K562 (cell line): ENCODE measurements around the gene ARHGAP26. TPM values are rescaled to one million over a fixed set of nuclear protein-coding genes. Genes with fewer than 3 reads are reported as not detected.

Experiments used
- ATAC-seq: fragments of 200-7000 bp; cut with Tn5 transposase; 3 replicates; pipeline ENCODE4 v1.9.1; 2020; ENCODE audit warnings: moderate library complexity
- BruUV-seq: library from RNA; stranded (reverse); fragments of 400-500 nt; replicated peaks from 2 replicates; lab custom pipeline; 2021; lab: Mats Ljungman, UMichigan
- CTCF ChIA-PET: fragments of 300-600 bp; formaldehyde crosslinking; extraction: SDS; loops from one replicate; lab custom pipeline; 2021; ENCODE audit warnings: low intra/inter-chr PET ratio; lab: Yijun Ruan, JAX
- POLR2A ChIA-PET: fragments of 300-600, 350-650 bp; sonication (Branson Sonifier 250); formaldehyde crosslinking; extraction: SDS; loops from one replicate; lab custom pipeline; 2021; ENCODE audit warnings: antibody characterized with exemption, inconsistent platforms; lab: Yijun Ruan, JAX
- DNase-seq, 4 experiments: peaks; one replicate each; pipeline versions ENCODE4 v3.0.0 to v3.0.0-alpha.2; 2011 to 2018; ENCODE audit warnings: low spot score in 3 of 4, mixed read lengths in 3 of 4; ENCODE audit errors: extremely low read depth in 1 of 4
- FAIRE-seq: peaks from 2 replicates; lab custom pipeline; 2011; peaks lifted over from hg19 to GRCh38; lab: Jason Lieb, UNC
- H2AFZ ChIP-seq: 2 replicates; pipeline ENCODE4 v1.6.0; 2011; ENCODE audit warnings: low read depth, low read length, control low read depth, inconsistent platforms
- H3K27ac ChIP-seq: fragments of 200-600 bp; 3 replicates; pipeline ENCODE4 v1.8.0; 2011; ENCODE audit warnings: low read depth, mild to moderate bottlenecking, control low read depth, inconsistent platforms, low read length, moderate library complexity, mixed read lengths; ENCODE audit errors: extremely low read depth
- H3K27me3 ChIP-seq, 2 experiments: fragments of 300-600 bp in 1 of 2; 2 replicates in 1 of 2; 3 replicates in 1 of 2; pipeline versions ENCODE4 v1.6.0 to v1.8.0; 2011; ENCODE audit warnings: inconsistent platforms in 2 of 2, low read length in 2 of 2, mild to moderate bottlenecking in 1 of 2, mixed read lengths in 1 of 2, moderate library complexity in 1 of 2; ENCODE audit not compliant: control insufficient read depth in 2 of 2, insufficient read depth in 2 of 2
- H3K36me3 ChIP-seq: fragments of 300-600 bp; 3 replicates; pipeline ENCODE4 v1.8.0; 2011; ENCODE audit warnings: mild to moderate bottlenecking, low read length, inconsistent platforms; ENCODE audit not compliant: control insufficient read depth, insufficient read depth
- H3K4me1 ChIP-seq, 2 experiments: fragments of 200-600 bp in 1 of 2; replicated peaks in 1 of 2; 2 replicates in 1 of 2; 3 replicates in 1 of 2; pipeline versions ENCODE4 v1.5.1 to v1.8.0; 2011; ENCODE audit warnings: inconsistent platforms in 2 of 2, low read length in 2 of 2, mild to moderate bottlenecking in 1 of 2, mixed read lengths in 1 of 2, moderate library complexity in 1 of 2; ENCODE audit not compliant: control insufficient read depth in 2 of 2, insufficient read depth in 2 of 2
- H3K4me2 ChIP-seq: 2 replicates; pipeline ENCODE4 v1.6.1; 2011; ENCODE audit warnings: low read length, control low read depth, inconsistent platforms, mixed read lengths; ENCODE audit not compliant: insufficient read depth
- H3K4me3 ChIP-seq: fragments of 200-600 bp; sonication (generic), shearing (Covaris generic); 2 replicates; pipeline ENCODE4 v1.5.1; 2016; ENCODE audit warnings: control low read depth, inconsistent platforms
- H3K79me2 ChIP-seq: fragments of 200-600 bp; 3 replicates; pipeline ENCODE4 v1.8.0; 2011; ENCODE audit warnings: low read length, inconsistent platforms; ENCODE audit not compliant: control insufficient read depth, insufficient read depth
- H3K9ac ChIP-seq, 2 experiments: 2 replicates each; pipeline versions ENCODE4 v1.6.0 to v1.6.1; 2011; ENCODE audit warnings: low read depth in 2 of 2, low read length in 2 of 2, control low read depth in 1 of 2, inconsistent platforms in 1 of 2, mild to moderate bottlenecking in 1 of 2, mixed read lengths in 1 of 2; ENCODE audit not compliant: insufficient read depth in 1 of 2
- H3K9me1 ChIP-seq: one replicate; pipeline ENCODE4 v1.6.0; 2011; ENCODE audit warnings: inconsistent platforms, mild to moderate bottlenecking, low read length, moderate library complexity; ENCODE audit not compliant: control insufficient read depth, insufficient read depth
- H3K9me3 ChIP-seq: replicated peaks from 2 replicates; pipeline ENCODE4 v1.5.1; 2011; ENCODE audit warnings: low read depth, low read length, inconsistent platforms; ENCODE audit not compliant: control insufficient read depth, insufficient read depth
- H4K20me1 ChIP-seq: replicated peaks from 2 replicates; pipeline ENCODE4 v1.6.1; 2011; ENCODE audit warnings: low read length, inconsistent platforms, mixed read lengths; ENCODE audit not compliant: control insufficient read depth, insufficient read depth
- BCL6 ChIP-seq: fragments of 250-450 bp; sonication (Bioruptor Pico); IDR thresholded peaks from 2 replicates; pipeline ENCODE4 v1.4.0; 2020
- CUX1 ChIP-seq: fragments of 200-800 bp; sonication (Bioruptor generic); IDR thresholded peaks from 2 replicates; pipeline ENCODE4 v1.6.1; 2016; ENCODE audit warnings: missing genetic modification characterization, missing compliant biosample characterization
- HNRNPUL1 ChIP-seq: fragments of 200-400 bp; formaldehyde crosslinking; IDR thresholded peaks from 2 replicates; pipeline ENCODE4 v1.6.1; 2017; ENCODE audit warnings: low read length
- ILK ChIP-seq: fragments of 450-650 bp; IDR thresholded peaks from 2 replicates; pipeline ENCODE4 v1.6.1; 2016; ENCODE audit warnings: missing genetic modification characterization, low read depth, mild to moderate bottlenecking, missing compliant biosample characterization, moderate library complexity, borderline replicate concordance
- MAFG ChIP-seq: fragments of 450-650 bp; conservative IDR thresholded peaks from 2 replicates; pipeline ENCODE4 v1.6.1; 2016; ENCODE audit warnings: missing genetic modification characterization, missing compliant biosample characterization
- MTF1 ChIP-seq: fragments of 250-450 bp; sonication (Bioruptor Pico); IDR thresholded peaks from 2 replicates; pipeline ENCODE4 v1.9.0; 2021; ENCODE audit warnings: moderate library complexity, mild to moderate bottlenecking, inconsistent platforms, borderline replicate concordance
- RBM14 ChIP-seq: fragments of 200-400 bp; formaldehyde crosslinking; IDR thresholded peaks from 2 replicates; pipeline ENCODE4 v1.6.1; 2018; ENCODE audit warnings: low read depth, mild to moderate bottlenecking, low read length, moderate library complexity, borderline replicate concordance; ENCODE audit not compliant: insufficient read depth
- TSHZ1 ChIP-seq: fragments of 250-450 bp; sonication (Bioruptor Pico); IDR thresholded peaks from 2 replicates; pipeline ENCODE4 v1.4.0; 2020; ENCODE audit warnings: mild to moderate bottlenecking, moderate library complexity
- ZBTB2 ChIP-seq: fragments of 450-650 bp; IDR thresholded peaks from 2 replicates; pipeline ENCODE4 v1.6.1; 2016; ENCODE audit warnings: antibody characterized with exemption
- ZNF41 ChIP-seq: fragments of 250-450 bp; sonication (Bioruptor Pico); conservative IDR thresholded peaks from 2 replicates; pipeline ENCODE4 v1.4.0; 2020; ENCODE audit warnings: mild to moderate bottlenecking
- ZNF655 ChIP-seq: fragments of 250-450 bp; sonication (Bioruptor Pico); IDR thresholded peaks from 2 replicates; pipeline ENCODE4 v1.5.0; 2021
- WGBS: fragments of 100-300 bp; shearing (Covaris generic); methylation state at CpG from one replicate; pipeline ENCODE4 v1.1.6; 2016; ENCODE audit warnings: low coverage, mixed read lengths; ENCODE audit not compliant: insufficient coverage; ENCODE audit errors: missing lambda C conversion rate; 5-methylcytosine and 5-hydroxymethylcytosine counted together
- in situ Hi-C: fragments of 300-500 bp; cut with MboI; formaldehyde crosslinking; loops from 4 replicates; pipeline ENCODE4 v1.15.0; 2018; ENCODE audit warnings: inconsistent platforms, mixed read lengths
- intact Hi-C: fragments of 100-400 bp; cut with micrococcal nuclease; formaldehyde crosslinking; loops from 2 replicates; pipeline ENCODE4 v1.14.2; 2022
- polyA plus RNA-seq, 8 experiments: library from polyadenylated mRNA; depleted of rRNA in 4 of 8; stranded (reverse) in 5 of 8; unstranded in 3 of 8; fragments of >200 nt; fragmentation: Nextera tagmentation in 2 of 8; fragmentation: Illumina TruSeq in 1 of 8; extraction: Ambion mirVana in 2 of 8; extraction: Trizol in 1 of 8; gene quantifications; 2 replicates each; pipeline versions ENCODE4 v1.2.1 to v1.2.3, GENCODE V29; 2011 to 2014; ENCODE audit warnings: inconsistent platforms in 1 of 8, missing spikeins in 1 of 8
- total RNA-seq, 7 experiments: library from RNA; depleted of rRNA in 6 of 7; stranded (reverse); fragments of >200 nt in 6 of 7; fragmentation: Illumina TruSeq in 2 of 7; extraction: Trizol in 2 of 7; gene quantifications; 2 replicates each; pipeline versions ENCODE4 v1.2.1 to v1.2.3, GENCODE V29; 2011 to 2021; ENCODE audit warnings: low replicate concordance in 1 of 7

The ARHGAP26 gene
- total and polyA plus RNA-seq, 9 of the 15 experiments (the other 6 are each of a cell fraction or from before 2014, with no cell fraction given), result 0.13 to 1.1 (median 0.55) TPM

- Histone ChIP-seq H3K9ac (no peak overlapping the region), H3K79me2 (no peaks in the 10 kb centered on the region), H3K9me3 (no peaks in the 10 kb centered on the region), H3K27ac (no peak overlapping the region), H3K27me3 (no peaks in the 10 kb centered on the region), H3K4me2 (no peak overlapping the region), H3K9me1 (no peaks in the 10 kb centered on the region), H3K36me3 (no peaks in the 10 kb centered on the region), H4K20me1 (no peaks in the 10 kb centered on the region), H2AFZ (no peak overlapping the region), H3K4me3 (no peak overlapping the region), H3K4me1 (no peaks in the 10 kb centered on the region)
- in situ Hi-C loops, result no loop called here
- no TSS peak for BruUV-seq
- CTCF ChIA-PET, result no interaction called here
- no peak for ATAC-seq
- WGBS, result 40% methylated on average over 4 of the region's 4 CpGs
- intact Hi-C loops, result no loop called here
- POLR2A ChIA-PET, result interaction anchor here (0.6 to 1.9 kb wide), 4 partner anchors 8 to 137 kb away, joined by 4 read pairs; no protein-coding TSS in a partner anchor
- no peak for DNase-seq
- no peak for FAIRE-seq
- TF ChIP-seq ZNF41 (CRISPR knock-in tag) (no peak), BCL6 (CRISPR knock-in tag) (no peak), ZBTB2 (no peak), TSHZ1 (CRISPR knock-in tag) (no peak), CUX1 (CRISPR knock-in tag) (no peak), RBM14 (no peak), MAFG (tag) (no peak), ZNF655 (CRISPR knock-in tag) (no peak), HNRNPUL1 (no peak), ILK (tag) (no peak), MTF1 (CRISPR knock-in tag) (no peak)
These were observed 386.4 kb downstream of the ARHGAP26 start for GRCh38 chr5:143156572-143156971.
